ENCODE measurements around the gene ANKRD34C.

Gene ANKRD34C

GRCh38 chr15:79282371-79283251, at the start of gene ANKRD34C:
TSS of gene ANKRD34C (plus strand) at chr15:79282722. CDS start at chr15:79293285, 10,563 bp downstream.
- Histone ChIP-seq H3F3A (ENCODE audit: low read depth) (no peaks in the 10 kb centered on the region), H3K36me3 (ENCODE audit: insufficient read depth, low read length) (no peaks in the 10 kb centered on the region), H3K27me3 (ENCODE audit: insufficient read depth, low read length, poor library complexity, severe bottlenecking) (no peaks in the 10 kb centered on the region), H3K79me2 (ENCODE audit: insufficient read depth, low read length) (no peaks in the 10 kb centered on the region), H3K4me2 (ENCODE audit: low read depth, low read length, poor library complexity, severe bottlenecking) (no peak within 1 kb of the TSS), H3K9ac (ENCODE audit: low read depth, low read length, poor library complexity, severe bottlenecking) (no peak within 1 kb of the TSS), H3K4me3 (ENCODE audit: low read length, poor library complexity, severe bottlenecking) (no peak within 1 kb of the TSS), H3K9me2 (replicated peaks; ENCODE audit: low read depth, low read length) (no peaks in the 10 kb centered on the region), H3K9me3 (ENCODE audit: insufficient read depth, low read depth, low read length) (no peaks in the 10 kb centered on the region), H3K4me1 (ENCODE audit: insufficient read depth, low read length, poor library complexity, severe bottlenecking) (no peaks in the 10 kb centered on the region), H4K20me1 (ENCODE audit: insufficient read depth, low read length, poor library complexity, severe bottlenecking) (no peaks in the 10 kb centered on the region), H2AFZ (ENCODE audit: low read length) (no peak within 1 kb of the TSS)
- TF ChIP-seq CTCF (conservative IDR thresholded peaks at IDR 0.05; ENCODE audit: low read length) = no peak
- no peak for TF ChIP-seq EZH2phosphoT487 (IDR thresholded peaks at IDR 0.05; ENCODE audit: borderline replicate concordance)

- H3K27me3 ChIP-seq (ENCODE audit: insufficient read depth, low read length, poor library complexity, severe bottlenecking) = no peaks in the 10 kb centered on the region
Measured at GRCh38 chr15:79233236-79233635, 49.3 kb upstream of the ANKRD34C start.

GRCh38 chr15:79240036-79240435, 42.5 kb upstream of the ANKRD34C start:
- no peaks in the 10 kb centered on the region for H3K9me3 ChIP-seq (ENCODE audit: insufficient read depth, low read depth, low read length)
- no peak overlapping the region for H3K9ac ChIP-seq (ENCODE audit: low read depth, low read length, poor library complexity, severe bottlenecking)
- no peak overlapping the region for H3K4me2 ChIP-seq (ENCODE audit: low read depth, low read length, poor library complexity, severe bottlenecking)
- no peak overlapping the region for H2AFZ ChIP-seq (ENCODE audit: low read length)
- no peaks in the 10 kb centered on the region for H3K79me2 ChIP-seq (ENCODE audit: insufficient read depth, low read length)
- H3K4me1 ChIP-seq (ENCODE audit: insufficient read depth, low read length, poor library complexity, severe bottlenecking) = no peaks in the 10 kb centered on the region
- H3K36me3 ChIP-seq (ENCODE audit: insufficient read depth, low read length) = no peaks in the 10 kb centered on the region
- no peaks in the 10 kb centered on the region for H3F3A ChIP-seq (ENCODE audit: low read depth)
- no peaks in the 10 kb centered on the region for H3K9me2 ChIP-seq (replicated peaks; ENCODE audit: low read depth, low read length)
- H3K4me3 ChIP-seq (ENCODE audit: low read length, poor library complexity, severe bottlenecking) = no peak overlapping the region
- no peaks in the 10 kb centered on the region for H3K27me3 ChIP-seq (ENCODE audit: insufficient read depth, low read length, poor library complexity, severe bottlenecking)
- H4K20me1 ChIP-seq (ENCODE audit: insufficient read depth, low read length, poor library complexity, severe bottlenecking) = no peaks in the 10 kb centered on the region
- no peak for TF ChIP-seq EZH2phosphoT487 (IDR thresholded peaks at IDR 0.05; ENCODE audit: borderline replicate concordance)
- TF ChIP-seq CTCF (conservative IDR thresholded peaks at IDR 0.05; ENCODE audit: low read length) = no peak

More at GRCh38 chr15:79233236-79233635, 49.3 kb upstream of the ANKRD34C start:
- Histone ChIP-seq H3K4me3 (ENCODE audit: low read length, poor library complexity, severe bottlenecking) (no peak overlapping the region), H3K36me3 (ENCODE audit: insufficient read depth, low read length) (no peaks in the 10 kb centered on the region), H3K79me2 (ENCODE audit: insufficient read depth, low read length) (no peaks in the 10 kb centered on the region), H2AFZ (ENCODE audit: low read length) (no peak overlapping the region), H3K4me2 (ENCODE audit: low read depth, low read length, poor library complexity, severe bottlenecking) (no peak overlapping the region), H3K4me1 (ENCODE audit: insufficient read depth, low read length, poor library complexity, severe bottlenecking) (no peaks in the 10 kb centered on the region), H3K9me2 (replicated peaks; ENCODE audit: low read depth, low read length) (no peaks in the 10 kb centered on the region), H3K9ac (ENCODE audit: low read depth, low read length, poor library complexity, severe bottlenecking) (no peak overlapping the region), H3K9me3 (ENCODE audit: insufficient read depth, low read depth, low read length) (no peaks in the 10 kb centered on the region), H4K20me1 (ENCODE audit: insufficient read depth, low read length, poor library complexity, severe bottlenecking) (no peaks in the 10 kb centered on the region), H3F3A (ENCODE audit: low read depth) (no peaks in the 10 kb centered on the region)
- no peak for TF ChIP-seq EZH2phosphoT487 (IDR thresholded peaks at IDR 0.05; ENCODE audit: borderline replicate concordance)
- no peak for TF ChIP-seq CTCF (conservative IDR thresholded peaks at IDR 0.05; ENCODE audit: low read length)

All from Loucy (cell line).